Measurements from ENCODE around the gene LILRA5. TPM values are rescaled to one million over a fixed set of nuclear protein-coding genes. Genes with fewer than 3 reads are reported as not detected.
"Not testable (repeated sequence)": the region's sequence is repeated elsewhere in the genome, so short reads cannot be mapped to it uniquely, and the experiment has no call there.

LILRA5 gene
- polyA plus RNA-seq (2011; rRNA removed) (not detected in 2 replicates), polyA minus RNA-seq (2011; rRNA and poly(A)+ RNA removed) (0.31 TPM in 1 of 2 replicates, not detected in the other)

DNA sequence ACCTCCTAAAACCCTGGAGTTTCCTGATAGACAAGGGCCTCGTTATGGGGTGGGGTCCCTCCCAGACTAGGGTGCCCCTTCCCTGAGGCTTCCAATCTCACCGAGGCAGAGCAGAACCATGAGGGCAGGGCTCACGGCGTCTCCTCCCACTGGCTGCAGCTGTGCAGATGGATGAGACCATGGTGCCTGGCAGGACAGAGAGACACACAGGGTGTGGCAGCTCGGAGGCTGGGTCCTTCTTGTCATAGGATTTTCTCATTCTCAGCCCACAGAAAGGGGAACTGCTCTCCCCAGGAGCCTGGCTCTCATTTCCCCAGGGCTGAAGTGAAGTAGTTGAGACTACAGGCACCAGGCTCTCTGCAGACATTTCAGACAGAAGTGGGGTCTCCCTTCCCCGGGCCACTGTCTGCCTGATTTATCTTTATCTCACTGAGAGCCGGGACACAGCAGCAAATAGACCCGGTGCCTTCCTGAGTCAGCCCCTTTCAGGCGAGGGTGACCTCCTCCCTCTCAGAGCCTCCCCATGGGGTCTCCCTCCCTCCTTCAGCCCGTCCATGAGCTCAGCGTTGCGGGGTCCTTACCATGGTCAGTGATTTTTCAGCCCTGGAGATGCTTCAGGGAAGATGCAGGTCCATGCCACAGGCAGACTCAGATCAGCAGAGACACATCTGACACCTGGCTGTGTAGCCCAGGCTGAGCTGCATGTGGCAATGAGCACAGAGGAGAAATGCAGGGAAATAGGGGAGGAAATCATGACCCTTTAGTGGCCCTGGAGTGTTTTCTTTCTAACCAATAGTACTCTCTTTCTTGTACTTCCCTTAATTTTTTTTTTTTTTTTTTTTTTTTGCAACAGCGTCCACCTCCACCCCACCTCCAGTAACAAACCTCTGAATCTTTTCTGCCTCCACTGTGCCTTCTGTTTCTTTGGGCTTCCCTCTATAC lies at the start of gene LILRA5:
TSS of gene LILRA5 (minus strand) at position 731 of the 942 bp plus-strand sequence. CDS start at position 584, 147 bp downstream.
- no peak for DNase-seq (ENCODE audit: low read depth)
- CTCF ChIA-PET = no interaction called here
- POLR2A ChIA-PET = no interaction called here
- TF ChIP-seq, protein P1, sequence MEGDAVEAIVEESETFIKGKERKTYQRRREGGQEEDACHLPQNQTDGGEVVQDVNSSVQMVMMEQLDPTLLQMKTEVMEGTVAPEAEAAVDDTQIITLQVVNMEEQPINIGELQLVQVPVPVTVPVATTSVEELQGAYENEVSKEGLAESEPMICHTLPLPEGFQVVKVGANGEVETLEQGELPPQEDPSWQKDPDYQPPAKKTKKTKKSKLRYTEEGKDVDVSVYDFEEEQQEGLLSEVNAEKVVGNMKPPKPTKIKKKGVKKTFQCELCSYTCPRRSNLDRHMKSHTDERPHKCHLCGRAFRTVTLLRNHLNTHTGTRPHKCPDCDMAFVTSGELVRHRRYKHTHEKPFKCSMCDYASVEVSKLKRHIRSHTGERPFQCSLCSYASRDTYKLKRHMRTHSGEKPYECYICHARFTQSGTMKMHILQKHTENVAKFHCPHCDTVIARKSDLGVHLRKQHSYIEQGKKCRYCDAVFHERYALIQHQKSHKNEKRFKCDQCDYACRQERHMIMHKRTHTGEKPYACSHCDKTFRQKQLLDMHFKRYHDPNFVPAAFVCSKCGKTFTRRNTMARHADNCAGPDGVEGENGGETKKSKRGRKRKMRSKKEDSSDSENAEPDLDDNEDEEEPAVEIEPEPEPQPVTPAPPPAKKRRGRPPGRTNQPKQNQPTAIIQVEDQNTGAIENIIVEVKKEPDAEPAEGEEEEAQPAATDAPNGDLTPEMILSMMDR (IDR thresholded peaks at IDR 0.05; ENCODE audit: insufficient read depth, low read depth, low read length) = no peak
- no peaks in the 10 kb centered on the region for H3K36me3 ChIP-seq (ENCODE audit: control insufficient read depth, insufficient read depth, low read length)
- no peaks in the 10 kb centered on the region for H3K27me3 ChIP-seq (ENCODE audit: control insufficient read depth, insufficient read depth, low read length)
- H3K4me3 ChIP-seq (ENCODE audit: low read depth, low read length) = no peak within 1 kb of the TSS

DNA sequence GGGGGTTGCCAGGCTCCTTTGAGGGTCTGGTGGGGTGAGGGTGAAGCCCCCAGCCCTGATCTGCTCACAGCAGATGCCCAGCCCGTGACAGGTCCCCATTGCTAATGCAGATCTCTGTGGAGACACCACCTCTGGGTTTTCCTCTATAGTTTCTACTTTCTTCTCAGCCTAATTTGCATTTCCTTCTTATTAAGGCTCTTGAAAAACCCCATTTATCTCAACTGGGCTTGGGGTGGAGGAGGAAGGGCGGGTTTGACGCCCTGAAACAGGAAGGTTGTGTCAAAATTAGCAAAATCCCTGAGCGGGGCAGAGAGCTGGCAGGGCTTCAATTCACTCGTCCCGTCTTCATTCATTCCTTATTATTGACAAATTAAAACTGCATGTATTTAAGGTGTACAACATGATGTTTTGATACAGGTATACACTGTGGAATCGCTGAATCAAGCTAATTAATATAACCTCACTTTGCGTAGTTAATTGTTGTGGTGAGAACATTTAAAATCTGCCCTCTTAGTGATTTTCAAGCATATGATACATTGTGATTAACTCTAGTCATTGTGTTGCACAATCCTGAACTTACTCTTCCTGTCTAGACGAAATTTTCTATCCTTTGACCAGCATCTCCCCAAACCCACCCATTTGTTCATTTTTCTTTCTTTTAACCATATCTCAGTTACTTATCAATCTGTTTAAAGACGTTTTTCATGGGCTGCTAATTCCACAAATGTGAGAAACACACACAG lies 48.9 kb upstream of the LILRA5 start:
- CTCF ChIA-PET; H3K36me3 ChIP-seq (ENCODE audit: control insufficient read depth, insufficient read depth, low read length); H3K27me3 ChIP-seq (ENCODE audit: control insufficient read depth, insufficient read depth, low read length); DNase-seq (ENCODE audit: low read depth); POLR2A ChIA-PET; H3K4me3 ChIP-seq (ENCODE audit: low read depth, low read length): not testable (repeated sequence)

DNA sequence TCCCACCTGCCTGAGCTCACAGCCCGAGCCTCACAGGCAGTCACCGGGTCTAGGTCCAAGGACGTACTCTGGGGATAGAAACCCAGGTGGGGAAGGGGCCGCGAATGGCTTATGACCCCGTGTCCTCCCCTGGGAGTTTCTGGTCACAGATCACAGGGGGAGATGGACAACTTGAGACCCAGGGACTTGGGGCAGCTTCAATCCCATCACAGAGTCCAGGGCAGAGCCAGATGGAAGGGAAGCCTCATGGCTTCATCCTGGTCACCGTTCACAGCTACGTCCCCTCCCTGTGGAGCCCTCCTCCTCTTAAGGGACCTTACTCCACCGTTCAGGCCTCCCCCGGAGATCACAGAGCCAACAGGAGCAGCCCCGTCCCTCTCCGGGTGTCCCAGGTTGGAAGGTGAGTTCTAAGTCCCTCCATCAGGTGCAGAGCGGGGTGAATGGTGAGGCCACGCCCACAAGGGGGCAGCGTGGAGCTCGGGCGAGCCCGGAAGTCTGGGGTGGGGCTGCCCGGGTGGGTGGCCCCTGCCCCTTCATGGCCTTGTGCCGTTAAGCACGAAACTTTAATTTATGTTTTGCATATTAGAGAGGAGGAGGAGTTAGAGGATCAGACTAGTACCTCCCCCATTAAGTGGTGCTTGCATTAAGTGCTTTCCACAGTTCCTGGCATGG lies 46.3 kb upstream of the LILRA5 start:
- H3K4me3 ChIP-seq (ENCODE audit: low read depth, low read length); CTCF ChIA-PET; H3K36me3 ChIP-seq (ENCODE audit: control insufficient read depth, insufficient read depth, low read length); H3K27me3 ChIP-seq (ENCODE audit: control insufficient read depth, insufficient read depth, low read length); DNase-seq (ENCODE audit: low read depth); POLR2A ChIA-PET: not testable (repeated sequence)

DNA sequence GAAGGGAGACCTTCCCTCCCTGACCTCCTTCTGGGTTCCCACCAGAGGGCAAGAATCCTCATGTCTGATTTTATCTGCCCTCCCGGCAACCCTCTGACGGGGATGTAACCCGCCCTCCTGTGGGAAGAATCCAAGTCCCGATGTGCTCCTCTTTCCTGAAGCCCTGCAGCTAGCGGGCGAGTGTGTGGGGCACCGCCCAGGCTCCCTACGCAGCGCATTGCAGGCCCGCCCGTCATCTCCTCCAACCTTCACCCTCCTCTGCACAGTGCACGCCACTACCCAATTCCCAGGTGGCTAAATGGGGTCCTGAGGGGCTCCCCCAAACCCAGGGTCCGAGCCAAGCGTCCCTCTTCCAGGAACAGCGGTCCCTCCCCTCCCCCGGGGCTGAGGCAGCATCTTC lies 44.4 kb upstream of the LILRA5 start:
- no peaks in the 10 kb centered on the region for H3K36me3 ChIP-seq (ENCODE audit: control insufficient read depth, insufficient read depth, low read length)
- no peak for DNase-seq (ENCODE audit: low read depth)
- ChIA-PET CTCF (no interaction called here), POLR2A (no interaction called here)
- no peak overlapping the region for H3K4me3 ChIP-seq (ENCODE audit: low read depth, low read length)
- TF ChIP-seq, protein P1 (IDR thresholded peaks at IDR 0.05; ENCODE audit: insufficient read depth, low read depth, low read length) = no peak
- H3K27me3 ChIP-seq (ENCODE audit: control insufficient read depth, insufficient read depth, low read length) = no peaks in the 10 kb centered on the region

DNA sequence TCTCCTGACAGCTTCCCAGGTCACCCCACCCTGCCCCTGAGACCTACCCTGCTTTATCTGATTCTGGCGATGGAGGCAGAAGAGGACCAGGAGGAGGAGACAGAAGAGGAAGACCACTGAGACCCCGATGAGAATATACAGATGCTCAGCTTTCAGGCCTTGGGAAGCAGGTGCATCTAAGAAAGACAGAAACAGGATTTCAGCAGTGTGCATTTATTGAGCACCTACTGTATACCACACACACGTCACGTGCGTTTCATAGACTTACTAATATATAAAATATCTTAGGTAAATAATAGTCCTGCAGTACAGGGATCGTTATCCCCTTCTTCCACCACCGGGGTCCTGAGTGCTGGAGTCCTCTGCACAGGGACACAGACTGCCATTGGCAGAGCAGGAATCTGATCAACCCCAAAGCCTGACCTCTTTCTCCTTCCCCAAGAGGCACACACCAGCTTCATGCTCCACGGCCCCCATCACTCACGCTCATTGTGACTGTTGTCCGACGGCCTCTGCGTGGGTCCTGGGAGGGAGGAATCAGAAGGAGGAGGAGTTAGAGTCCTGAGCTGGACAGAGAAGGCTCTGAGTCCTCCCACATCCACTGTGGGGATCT lies 43.6 kb upstream of the LILRA5 start:
- no peaks in the 10 kb centered on the region for H3K36me3 ChIP-seq (ENCODE audit: control insufficient read depth, insufficient read depth, low read length)
- POLR2A ChIA-PET = no interaction called here
- TF ChIP-seq, protein P1 (IDR thresholded peaks at IDR 0.05; ENCODE audit: insufficient read depth, low read depth, low read length) = no peak

More for the DNA sequence above, 43.6 kb upstream of the LILRA5 start:
- CTCF ChIA-PET = interaction anchor here (0.6 kb wide), 1 partner anchor 35 kb away, joined by 3 read pairs; no protein-coding TSS in a partner anchor
- DNase-seq (ENCODE audit: low read depth) = no peak
- no peaks in the 10 kb centered on the region for H3K27me3 ChIP-seq (ENCODE audit: control insufficient read depth, insufficient read depth, low read length)
- H3K4me3 ChIP-seq (ENCODE audit: low read depth, low read length) = no peak overlapping the region

All from BJ (cell line).